GM12878 (cell line): ENCODE results near the gene RNF223. TPM values are rescaled to one million over a fixed set of nuclear protein-coding genes. Genes with fewer than 3 reads are reported as not detected.

Experiments used
- ATAC-seq: fragments of 200-7000 bp; cut with Tn5 transposase; 3 replicates; pipeline ENCODE4 v1.9.1; 2020; ENCODE audit warnings: mild to moderate bottlenecking, moderate library complexity
- BruUV-seq: library from RNA; stranded (reverse); fragments of 400-500 nt; replicated peaks from 2 replicates; lab custom pipeline; 2021; lab: Mats Ljungman, UMichigan
- CTCF ChIA-PET: fragments of 300-600 bp; sonication (Branson Sonifier 250); formaldehyde crosslinking; extraction: SDS; loops from one replicate; lab custom pipeline; 2021; ENCODE audit warnings: inconsistent platforms; lab: Yijun Ruan, JAX
- POLR2A ChIA-PET: fragments of 350-600 bp; formaldehyde crosslinking; extraction: SDS; loops from one replicate; lab custom pipeline; 2021; ENCODE audit warnings: inconsistent platforms; lab: Charles Lee
- RAD21 ChIA-PET: fragments of 300-600 bp; sonication (Branson Sonifier 250); formaldehyde crosslinking; loops from one replicate; lab custom pipeline; 2023; ENCODE audit warnings: antibody characterized with exemption; ENCODE audit not compliant: unreplicated experiment; lab: Charles Lee
- SMC1A ChIA-PET: fragments of 300-600 bp; sonication (Branson Sonifier 250); formaldehyde crosslinking; loops from one replicate; lab custom pipeline; 2023; ENCODE audit not compliant: unreplicated experiment, uncharacterized antibody; lab: Charles Lee
- DNase-seq: peaks from one replicate; pipeline ENCODE4 v3.0.0-alpha.2; 2011; ENCODE audit warnings: low read depth, low spot score
- FAIRE-seq: peaks from 3 replicates; lab custom pipeline; 2011; peaks lifted over from hg19 to GRCh38; lab: Jason Lieb, UNC
- H2AFZ ChIP-seq: 2 replicates; pipeline ENCODE4 v1.6.0; 2011; ENCODE audit warnings: low read depth, low read length, control low read depth; ENCODE audit not compliant: control insufficient read depth
- H3K27ac ChIP-seq: 2 replicates; pipeline ENCODE4 v1.5.1; 2011; ENCODE audit warnings: control low read depth; ENCODE audit not compliant: control insufficient read depth, insufficient read depth
- H3K27me3 ChIP-seq, 2 experiments: replicated peaks in 1 of 2; 2 replicates each; pipeline versions ENCODE4 v1.6.0 to v1.6.1; 2011; ENCODE audit warnings: low read length in 1 of 2; ENCODE audit not compliant: control insufficient read depth in 2 of 2, insufficient read depth in 2 of 2
- H3K36me3 ChIP-seq, 2 experiments: 2 replicates each; pipeline ENCODE4 v1.5.1; 2011; ENCODE audit warnings: low read length in 1 of 2; ENCODE audit not compliant: control insufficient read depth in 2 of 2, insufficient read depth in 2 of 2
- H3K4me1 ChIP-seq: 2 replicates; pipeline ENCODE4 v1.6.1; 2011; ENCODE audit warnings: mild to moderate bottlenecking, low read length, moderate library complexity, mixed read lengths; ENCODE audit not compliant: control insufficient read depth, insufficient read depth
- H3K4me2 ChIP-seq: 2 replicates; pipeline ENCODE4 v1.6.0; 2011; ENCODE audit warnings: control low read depth; ENCODE audit not compliant: control insufficient read depth, insufficient read depth
- H3K4me3 ChIP-seq: fragments of 200-600 bp; sonication (generic); 2 replicates; pipeline ENCODE4 v1.5.1; 2016
- H3K79me2 ChIP-seq: 2 replicates; pipeline ENCODE4 v1.6.0; 2011; ENCODE audit warnings: low read length; ENCODE audit not compliant: control insufficient read depth, insufficient read depth
- H3K9ac ChIP-seq: 2 replicates; pipeline ENCODE4 v1.8.0; 2011; ENCODE audit warnings: low read length, control low read depth, mixed read lengths; ENCODE audit not compliant: control insufficient read depth, insufficient read depth
- H3K9me3 ChIP-seq: replicated peaks from 3 replicates; pipeline ENCODE4 v1.5.1; 2011; ENCODE audit warnings: mild to moderate bottlenecking, low read length; ENCODE audit not compliant: control insufficient read depth, insufficient read depth
- H4K20me1 ChIP-seq: 2 replicates; pipeline ENCODE4 v1.6.0; 2011; ENCODE audit not compliant: control insufficient read depth, insufficient read depth
- CEBPZ ChIP-seq: fragments of 150-350 bp; IDR thresholded peaks from 2 replicates; pipeline ENCODE4 v1.6.1; 2016; ENCODE audit warnings: low read depth, low read length
- FOXM1 ChIP-seq: IDR thresholded peaks from 2 replicates; pipeline ENCODE4 v1.6.1; 2012; ENCODE audit warnings: low read depth, mild to moderate bottlenecking, inconsistent platforms, low read length, moderate library complexity
- NFXL1 ChIP-seq: fragments of 450-650 bp; IDR thresholded peaks from 2 replicates; pipeline ENCODE4 v1.6.1; 2017; ENCODE audit warnings: antibody characterized with exemption, mild to moderate bottlenecking, borderline replicate concordance
- PAX5 ChIP-seq: IDR thresholded peaks from 2 replicates; pipeline ENCODE4 v1.6.1; 2011; ENCODE audit warnings: low read depth, low read length, borderline replicate concordance
- PML ChIP-seq: IDR thresholded peaks from 2 replicates; pipeline ENCODE4 v1.6.1; 2012; ENCODE audit warnings: low read length, inconsistent platforms
- REST ChIP-seq: IDR thresholded peaks from 2 replicates; pipeline ENCODE4 v1.6.1; 2012; ENCODE audit warnings: mild to moderate bottlenecking, low read depth, low read length
- USF1 ChIP-seq: IDR thresholded peaks from 2 replicates; pipeline ENCODE4 v1.6.1; 2011; ENCODE audit warnings: borderline replicate concordance, low read depth, mild to moderate bottlenecking, moderate library complexity, mixed read lengths, low read length; ENCODE audit not compliant: insufficient read depth; ENCODE audit errors: extremely low read length
- ZBTB4 ChIP-seq: fragments of 450-650 bp; formaldehyde crosslinking; IDR thresholded peaks from 2 replicates; pipeline ENCODE4 v1.4.0; 2022; ENCODE audit warnings: mild to moderate bottlenecking, moderate library complexity
- ZNF622 ChIP-seq: fragments of 450-650 bp; IDR thresholded peaks from 2 replicates; pipeline ENCODE4 v1.6.1; 2017; ENCODE audit warnings: mild to moderate bottlenecking, inconsistent platforms
- WGBS: methylation state at CpG from one replicate; pipeline ENCODE4 v1.1.6; 2016; ENCODE audit warnings: low lambda C conversion rate; ENCODE audit not compliant: insufficient replicate concordance, insufficient coverage; ENCODE audit errors: missing lambda C conversion rate; 5-methylcytosine and 5-hydroxymethylcytosine counted together
- in situ Hi-C: fragments of 300-500 bp; cut with MboI; formaldehyde crosslinking; loops from 9 replicates; pipeline ENCODE4 v1.14.3; 2018; ENCODE audit warnings: mixed read lengths
- intact Hi-C: fragments of 100-400 bp; cut with micrococcal nuclease; formaldehyde crosslinking; loops from one replicate; pipeline ENCODE4 v1.14.2; 2022; ENCODE audit not compliant: unreplicated experiment
- polyA plus RNA-seq, 11 experiments: library from polyadenylated mRNA; depleted of rRNA in 4 of 11; unstranded in 6 of 11; stranded (reverse) in 5 of 11; fragments of >200 nt; fragmentation: Nextera tagmentation in 4 of 11; fragmentation: Illumina TruSeq in 1 of 11; extraction: Ambion mirVana in 4 of 11; extraction: Trizol in 1 of 11; gene quantifications; 1 replicate in 1 of 11; 2 replicates in 10 of 11; pipeline versions ENCODE4 v1.2.1 to v1.2.3, GENCODE V29; 2011 to 2016; ENCODE audit warnings: inconsistent platforms in 2 of 11, missing spikeins in 2 of 11, low read depth in 1 of 11
- total RNA-seq, 4 experiments: library from RNA; depleted of rRNA in 3 of 4; stranded (reverse); fragments of >200 nt in 3 of 4; fragmentation: Illumina TruSeq in 1 of 4; extraction: Trizol in 1 of 4; gene quantifications; 2 replicates each; pipeline versions ENCODE4 v1.2.1 to v1.2.3, GENCODE V29; 2013 to 2021

The RNF223 gene
- total and polyA plus RNA-seq, 10 of the 15 experiments (the other 5 are each of a cell fraction or from before 2014, with no cell fraction given) = 0.06 TPM; not detected in 9

- no TSS peak for BruUV-seq
- ChIA-PET SMC1A (no interaction called here), CTCF (interaction anchor here (0.6 to 1.1 kb wide), 2 partner anchors 9 to 213 kb away, joined by 3 to 4 read pairs; no protein-coding TSS in a partner anchor), RAD21 (no interaction called here)
- DNase-seq = no peak
- Histone ChIP-seq H3K9me3 (no peaks in the 10 kb centered on the region), H3K9ac (no peak overlapping the region)
- in situ Hi-C loops = no loop called here
- no peak for TF ChIP-seq PML
- TF ChIP-seq ZBTB4 (CRISPR knock-in tag) = no peak
- TF ChIP-seq NFXL1 = no peak
- no peak for TF ChIP-seq USF1
- no peak for TF ChIP-seq PAX5
- TF ChIP-seq CEBPZ = no peak
- no peak for TF ChIP-seq FOXM1
- no peak for TF ChIP-seq ZNF622
- TF ChIP-seq REST = no peak
- TF ChIP-seq, all 136 proteins: peak for 0
- Histone ChIP-seq H3K36me3 (no peaks in the 10 kb centered on the region), H3K79me2 (no peaks in the 10 kb centered on the region), H3K4me1 (peaks cover 7% of the 10 kb centered on the region; the same call in 1 of the 2 replicates), H3K27me3 (no peaks in the 10 kb centered on the region), H3K4me3 (no peak overlapping the region), H2AFZ (no peak overlapping the region), H3K4me2 (no peak overlapping the region), H3K27ac (no peak overlapping the region), H4K20me1 (no peaks in the 10 kb centered on the region)
- no peak for FAIRE-seq
- POLR2A ChIA-PET = no interaction called here
- 81% methylated on average over 26 of the region's 28 CpGs for WGBS
- intact Hi-C loops = no loop called here
- ATAC-seq = no peak
These were observed 18.2 kb upstream of the RNF223 start for GRCh38 chr1:1092149-1092855.
